Smooth muscle cell (in vitro differentiated cells): ENCODE data around the gene CYP26B1. TPM values are rescaled to one million over a fixed set of nuclear protein-coding genes. Genes with fewer than 3 reads are reported as not detected.

ENCODE experiments used
- DNase-seq: peaks from one replicate; lab custom pipeline; 2025; ENCODE audit not compliant: unreplicated experiment; lab: John Stamatoyannopoulos, UW
- H2AFZ ChIP-seq: fragments of 200-600 bp; sonication (generic); 2 replicates; pipeline ENCODE4 v1.6.0; 2016; ENCODE audit warnings: antibody characterized with exemption, low read depth, mild to moderate bottlenecking
- H3F3A ChIP-seq: fragments of 200-600 bp; sonication (generic); 2 replicates; pipeline ENCODE4 v1.6.0; 2017; ENCODE audit warnings: antibody characterized with exemption, low read depth
- H3K27ac ChIP-seq: fragments of 200-600 bp; sonication (generic); 2 replicates; pipeline ENCODE4 v1.5.1; 2016; ENCODE audit warnings: low read depth, mild to moderate bottlenecking
- H3K27me3 ChIP-seq: fragments of 200-600 bp; sonication (generic); 2 replicates; pipeline ENCODE4 v1.6.1; 2016; ENCODE audit warnings: low read depth, mild to moderate bottlenecking
- H3K36me3 ChIP-seq: fragments of 200-600 bp; sonication (generic); 2 replicates; pipeline ENCODE4 v1.5.1; 2016; ENCODE audit warnings: low read depth
- H3K4me1 ChIP-seq: fragments of 200-600 bp; sonication (generic); 2 replicates; pipeline ENCODE4 v1.5.1; 2016; ENCODE audit warnings: low read depth
- H3K4me2 ChIP-seq: fragments of 200-600 bp; sonication (generic); 2 replicates; pipeline ENCODE4 v1.6.0; 2016; ENCODE audit warnings: mild to moderate bottlenecking
- H3K4me3 ChIP-seq: fragments of 200-600 bp; sonication (generic); 2 replicates; pipeline ENCODE4 v1.5.1; 2016; ENCODE audit warnings: mild to moderate bottlenecking
- H3K79me2 ChIP-seq: fragments of 200-600 bp; sonication (generic); 2 replicates; pipeline ENCODE4 v1.6.0; 2016; ENCODE audit warnings: low read depth, mild to moderate bottlenecking
- H3K9ac ChIP-seq: fragments of 200-600 bp; sonication (generic); 2 replicates; pipeline ENCODE4 v1.6.0; 2016; ENCODE audit warnings: low read depth
- H3K9me3 ChIP-seq: fragments of 200-600 bp; sonication (generic); replicated peaks from 2 replicates; pipeline ENCODE4 v1.5.1; 2016; ENCODE audit warnings: low read depth
- H4K20me1 ChIP-seq: fragments of 200-600 bp; sonication (generic); 2 replicates; pipeline ENCODE4 v1.6.0; 2016; ENCODE audit warnings: low read depth
- CTCF ChIP-seq: fragments of 200-600 bp; sonication (generic); IDR thresholded peaks from 2 replicates; pipeline ENCODE4 v1.5.1; 2017; ENCODE audit warnings: borderline replicate concordance, mild to moderate bottlenecking, antibody characterized with exemption; ENCODE audit not compliant: insufficient read depth, poor library complexity, severe bottlenecking
- WGBS: methylation state at CpG from one replicate; pipeline ENCODE4 v1.1.7; 2016; ENCODE audit warnings: low lambda C conversion rate; 5-methylcytosine and 5-hydroxymethylcytosine counted together
- polyA plus RNA-seq: library from polyadenylated mRNA; unstranded; fragments of >200 nt; fragmentation: Nextera tagmentation; extraction: Ambion mirVana; gene quantifications from 2 replicates; pipeline ENCODE4 v1.2.1, GENCODE V29; 2016
- total RNA-seq: library from RNA; depleted of rRNA; stranded (reverse); fragments of >200 nt; gene quantifications from 2 replicates; pipeline ENCODE4 v1.2.3, GENCODE V29; 2014

Gene CYP26B1
- total and polyA plus RNA-seq, 2 experiments from 2014 or later: 0.48 to 1.1 TPM

- no peaks in the 10 kb centered on the region for H3K9me3 ChIP-seq
These were observed 34.0 kb upstream of the CYP26B1 start for GRCh38 chr2:72181616-72182015.

GRCh38 chr2:72180351-72180750, 32.7 kb upstream of the CYP26B1 start:
- no peak overlapping the region for H3K4me3 ChIP-seq
- H3K27ac ChIP-seq: no peak overlapping the region
- no peaks in the 10 kb centered on the region for H3K79me2 ChIP-seq
- H4K20me1 ChIP-seq: no peaks in the 10 kb centered on the region
- 100% methylated on average over 1 of the region's 1 CpG for WGBS
- TF ChIP-seq CTCF: no peak
- DNase-seq: no peak
- H3K27me3 ChIP-seq: no peaks in the 10 kb centered on the region
- H3K4me1 ChIP-seq: no peaks in the 10 kb centered on the region
- no peak overlapping the region for H2AFZ ChIP-seq
- no peaks in the 10 kb centered on the region for H3K36me3 ChIP-seq
- no peak overlapping the region for H3K4me2 ChIP-seq
- H3K9me3 ChIP-seq: no peaks in the 10 kb centered on the region
- H3F3A ChIP-seq: no peaks in the 10 kb centered on the region
- H3K9ac ChIP-seq: no peak overlapping the region

More at GRCh38 chr2:72181616-72182015, 34.0 kb upstream of the CYP26B1 start:
- H3K27me3 ChIP-seq: no peaks in the 10 kb centered on the region
- no peak overlapping the region for H3K4me3 ChIP-seq
- H4K20me1 ChIP-seq: no peaks in the 10 kb centered on the region
- no peaks in the 10 kb centered on the region for H3K79me2 ChIP-seq
- H3K4me1 ChIP-seq: no peaks in the 10 kb centered on the region
- H3K27ac ChIP-seq: no peak overlapping the region
- H2AFZ ChIP-seq: no peak overlapping the region
- TF ChIP-seq CTCF: no peak
- no peak overlapping the region for H3K4me2 ChIP-seq
- no peaks in the 10 kb centered on the region for H3F3A ChIP-seq
- no peak for DNase-seq
- WGBS: 75% methylated on average over 2 of the region's 2 CpGs
- no peak overlapping the region for H3K9ac ChIP-seq
- no peaks in the 10 kb centered on the region for H3K36me3 ChIP-seq

- Histone ChIP-seq H3K27ac (no peak overlapping the region), H4K20me1 (no peaks in the 10 kb centered on the region), H3F3A (no peaks in the 10 kb centered on the region), H3K9ac (no peak overlapping the region), H3K79me2 (no peaks in the 10 kb centered on the region), H3K4me3 (no peak overlapping the region), H3K9me3 (no peaks in the 10 kb centered on the region), H3K4me2 (no peak overlapping the region), H3K36me3 (no peaks in the 10 kb centered on the region), H3K27me3 (no peaks in the 10 kb centered on the region), H2AFZ (no peak overlapping the region), H3K4me1 (no peaks in the 10 kb centered on the region)
- TF ChIP-seq CTCF: no peak
- DNase-seq: no peak
- 100% methylated on average over 2 of the region's 2 CpGs for WGBS
These were observed 30.9 kb upstream of the CYP26B1 start for GRCh38 chr2:72178551-72178950.

DNA sequence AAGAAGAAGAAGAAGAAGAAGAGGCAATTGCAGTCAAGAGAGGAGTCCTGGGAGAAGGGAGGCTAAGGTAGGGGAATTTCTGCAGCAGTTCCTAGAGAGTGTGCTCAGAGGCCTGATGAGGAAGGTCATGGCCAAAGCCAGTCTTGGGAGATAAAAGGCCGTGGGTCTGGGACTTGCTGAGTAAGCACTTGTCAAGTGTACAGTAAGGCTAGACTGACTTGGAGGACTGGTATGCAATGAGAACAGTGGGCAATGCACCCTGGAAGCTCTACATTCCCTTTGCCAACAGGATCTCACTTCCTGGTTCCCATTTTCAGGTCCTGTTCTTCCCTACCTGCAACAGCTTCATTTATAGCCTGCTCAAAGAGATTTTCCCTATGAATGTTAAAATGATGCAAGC, 28.6 kb upstream of the CYP26B1 start:
- Histone ChIP-seq H2AFZ (no peak overlapping the region), H3K27me3 (no peaks in the 10 kb centered on the region), H3K4me3 (no peak overlapping the region), H3K4me2 (no peak overlapping the region), H3F3A (no peaks in the 10 kb centered on the region), H4K20me1 (no peaks in the 10 kb centered on the region), H3K9me3 (no peaks in the 10 kb centered on the region), H3K36me3 (no peaks in the 10 kb centered on the region), H3K9ac (no peak overlapping the region), H3K27ac (no peak overlapping the region), H3K79me2 (no peaks in the 10 kb centered on the region), H3K4me1 (no peaks in the 10 kb centered on the region)
- no peak for TF ChIP-seq CTCF
- no peak for DNase-seq
- WGBS: 53% methylated on average over 1 of the region's 1 CpG
